Suppressor macrophage (primary cell): Measurements from ENCODE around the gene CDK10.
A peak's percentile ranks its signal among the peaks of the same experiment; 100 is the strongest.

Experiments used
- DNase-seq, 4 experiments: peaks; one replicate each; pipeline ENCODE4 v3.0.0-alpha.2; 2020 to 2022
- total RNA-seq, 17 experiments: gene quantifications; one replicate each; lab custom pipeline; 2026; ENCODE audit warnings: mixed read lengths in 6 of 17, inconsistent platforms in 3 of 17; lab: John Stamatoyannopoulos, UW

Gene CDK10
- total RNA-seq: 6.8 to 45.2 (median 16.8) reads per million in 17 experiments

- DNase-seq: peak; percentile 94 to 98 (median 96)
Measured at GRCh38 chr16:89686520-89687091, at the start of gene CDK10. CDK10 (plus strand) TSS chr16:89686689; CDS start chr16:89686711, 22 bp downstream.

GRCh38 chr16:89637379-89637778, 49.1 kb upstream of the CDK10 start:
- no peak for DNase-seq

DNA sequence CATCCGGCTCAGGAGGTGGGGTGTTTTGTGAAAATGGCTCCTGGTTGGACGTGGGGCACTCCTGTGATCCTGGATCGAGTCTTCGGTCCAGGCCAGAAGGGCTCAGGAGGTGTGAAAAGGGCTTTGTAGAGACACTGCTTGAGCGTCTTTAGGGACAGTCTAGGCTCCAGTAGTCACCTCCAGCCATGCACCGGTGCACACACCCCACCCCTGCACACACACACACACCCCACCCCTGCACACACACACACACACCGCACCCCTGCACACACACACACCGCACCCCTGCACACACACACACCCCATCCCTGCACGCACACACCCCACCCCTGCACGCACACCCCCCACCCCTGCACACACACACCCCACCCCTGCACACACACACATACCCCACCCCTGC, 48.0 kb upstream of the CDK10 start:
- no peak for DNase-seq

GRCh38 chr16:89639385-89639784, 47.1 kb upstream of the CDK10 start:
- no peak for DNase-seq

DNA sequence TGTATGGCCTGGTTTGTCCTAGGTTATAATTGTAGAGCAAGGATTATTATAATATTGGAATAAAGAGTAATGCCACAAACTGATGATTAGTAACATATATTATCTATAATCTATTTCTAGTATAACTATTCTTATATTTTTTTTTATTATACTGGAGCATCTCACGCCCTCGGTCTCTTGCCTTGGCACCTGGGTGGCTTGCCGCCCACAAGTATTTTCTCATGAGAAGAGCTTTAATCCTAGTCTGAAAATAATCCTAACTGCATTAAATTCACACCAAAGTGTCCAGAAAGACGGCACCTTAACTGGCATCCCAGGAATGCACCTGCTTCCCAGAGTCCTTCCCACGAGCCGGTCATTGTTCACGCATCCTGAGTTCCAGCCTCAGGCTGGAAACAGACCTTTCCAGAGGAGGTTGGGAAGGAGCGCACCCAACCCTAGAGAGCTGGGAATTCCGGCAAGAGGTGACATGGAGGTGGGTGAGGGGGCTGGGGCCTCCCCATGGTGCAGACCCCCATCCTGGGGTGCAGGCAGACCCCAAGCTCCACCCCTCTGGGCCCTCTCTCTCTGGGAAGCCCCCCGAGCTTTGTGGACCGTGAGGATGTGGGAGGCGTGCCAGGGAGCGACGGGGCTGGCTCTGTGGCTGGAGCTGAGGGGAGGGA, 44.9 kb upstream of the CDK10 start:
- no peak for DNase-seq

DNA sequence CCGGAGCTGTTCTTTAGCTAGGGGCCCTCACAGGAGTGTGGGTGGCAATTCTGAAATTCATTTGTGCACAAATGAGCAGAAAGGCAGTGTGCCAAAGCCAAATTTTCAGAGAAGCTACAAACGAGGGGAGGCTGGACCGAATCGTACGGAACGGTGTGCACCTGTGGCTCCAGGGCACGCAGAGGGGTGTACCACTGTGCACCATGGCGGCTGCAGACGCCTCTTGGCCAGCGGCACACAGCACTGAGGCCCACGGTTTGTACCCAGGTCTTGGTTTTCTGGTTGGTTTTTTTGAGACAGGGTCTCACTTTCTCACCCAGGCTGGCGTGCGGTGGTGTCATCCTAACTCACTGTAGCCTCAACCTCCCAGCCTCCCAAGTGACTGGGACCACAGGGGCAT, 43.9 kb upstream of the CDK10 start:
- DNase-seq: no peak

GRCh38 chr16:89643769-89644300, 42.7 kb upstream of the CDK10 start:
- no peak for DNase-seq

GRCh38 chr16:89645122-89645521, 41.4 kb upstream of the CDK10 start:
- DNase-seq: no peak

- DNase-seq: no peak
Measured at GRCh38 chr16:89646270-89646669, 40.2 kb upstream of the CDK10 start.

GRCh38 chr16:89646906-89647305, 39.6 kb upstream of the CDK10 start:
- no peak for DNase-seq

DNA sequence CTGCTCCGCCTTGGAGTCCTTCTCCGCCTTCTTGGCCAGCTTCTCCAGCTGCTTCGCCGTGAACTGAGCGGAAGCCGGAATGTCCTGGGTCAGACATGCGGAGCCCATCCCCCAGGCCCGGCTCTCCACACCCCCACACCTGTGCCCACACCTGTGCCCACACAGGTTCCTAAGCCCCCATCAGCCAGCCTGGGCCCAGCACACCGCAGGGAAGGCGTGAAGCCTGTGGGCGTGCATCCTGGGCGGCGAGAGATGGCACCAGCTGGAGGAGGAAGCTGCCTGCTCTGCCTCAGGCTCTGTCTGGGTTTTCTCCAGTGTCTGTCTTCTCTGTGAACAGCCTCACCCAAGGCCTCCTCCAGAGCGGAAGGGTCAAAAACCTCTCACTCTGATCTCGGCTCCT, 34.9 kb upstream of the CDK10 start:
- no peak for DNase-seq

DNA sequence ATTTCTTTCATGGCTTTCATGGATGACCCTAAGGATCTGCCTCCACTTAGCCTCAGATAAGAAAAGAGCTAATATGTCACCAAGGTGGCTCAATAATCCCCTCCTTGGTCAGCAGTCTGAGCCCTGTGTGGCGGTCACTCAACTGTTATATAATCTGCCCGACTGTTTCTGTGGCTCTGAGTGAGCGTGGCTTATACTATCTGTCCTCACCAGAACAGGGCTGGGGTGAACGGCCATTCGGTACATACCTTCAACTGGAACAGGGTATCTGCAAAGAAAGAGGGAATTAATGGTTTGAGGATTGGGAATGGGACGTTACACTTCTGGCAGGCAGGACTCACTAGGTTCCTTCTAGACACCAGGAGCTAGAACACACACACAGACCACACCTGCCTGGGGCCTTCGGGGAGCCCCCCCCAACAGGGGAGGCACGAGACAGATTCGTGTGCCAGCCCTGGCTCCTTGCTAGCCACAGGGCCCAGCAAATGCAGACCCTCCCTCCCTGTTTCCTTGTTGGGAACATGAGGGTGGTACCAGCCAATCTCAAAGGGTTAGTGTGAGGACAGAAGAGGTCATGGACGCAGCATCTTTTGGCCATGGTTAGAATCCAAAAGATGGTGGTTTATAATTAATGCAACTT, 32.7 kb upstream of the CDK10 start:
- no peak for DNase-seq

GRCh38 chr16:89655062-89655643, 31.3 kb upstream of the CDK10 start:
- no peak for DNase-seq

GRCh38 chr16:89656435-89657121, 29.9 kb upstream of the CDK10 start:
- no peak for DNase-seq

DNA sequence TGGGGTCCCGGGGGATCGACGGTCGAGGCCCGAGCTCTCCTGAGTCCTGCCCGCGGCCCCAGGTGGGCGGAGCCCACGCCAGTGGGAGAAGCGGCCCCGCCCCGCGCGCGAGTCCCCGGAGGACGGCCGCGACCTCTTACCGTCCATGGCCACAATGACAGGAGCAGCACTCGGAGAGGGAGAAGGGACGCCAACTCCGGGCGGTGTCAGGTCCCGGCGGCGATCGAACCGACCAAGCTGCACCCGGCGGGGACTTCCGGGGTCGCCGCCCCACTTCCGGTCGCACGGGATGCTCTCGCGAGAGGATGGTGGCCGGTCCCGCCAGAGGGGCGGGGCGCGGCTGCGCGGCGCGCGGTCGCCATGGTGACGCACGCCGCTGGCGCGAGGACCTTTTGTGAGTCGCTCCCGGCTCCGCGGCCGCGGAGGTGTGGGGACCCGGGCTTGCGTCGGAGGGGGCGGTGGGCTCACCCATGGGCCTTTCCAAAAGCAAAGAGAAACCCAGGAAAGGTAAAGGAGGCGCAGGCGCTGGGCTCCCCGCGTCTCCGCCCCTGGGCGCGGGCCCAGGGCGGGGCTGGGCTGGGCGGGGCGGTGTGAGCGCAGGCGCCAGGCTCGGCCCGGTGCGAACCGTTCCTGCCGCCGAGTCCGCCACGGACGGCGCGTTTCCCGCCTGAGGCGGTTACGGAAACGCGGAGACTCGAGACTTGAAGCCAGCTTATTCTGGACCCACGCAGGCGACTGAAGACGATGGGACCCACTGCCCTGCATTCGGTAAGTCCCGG, 28.9 kb upstream of the CDK10 start, which contains the start of the genes CHMP1A and SPATA33:
Gene CHMP1A (minus strand): TSS at position 267 of the 779 bp plus-strand sequence. CDS start 120 bp downstream, at position 147.
Gene SPATA33 (plus strand): TSS at position 395 of the 779 bp plus-strand sequence. CDS start 76 bp downstream, at position 471.
- DNase-seq: peak; percentile 94 to 98 (median 95)

- DNase-seq: peak; percentile 7 to 45 (median 22)
Measured at GRCh38 chr16:89658221-89658879, 28.1 kb upstream of the CDK10 start.

DNA sequence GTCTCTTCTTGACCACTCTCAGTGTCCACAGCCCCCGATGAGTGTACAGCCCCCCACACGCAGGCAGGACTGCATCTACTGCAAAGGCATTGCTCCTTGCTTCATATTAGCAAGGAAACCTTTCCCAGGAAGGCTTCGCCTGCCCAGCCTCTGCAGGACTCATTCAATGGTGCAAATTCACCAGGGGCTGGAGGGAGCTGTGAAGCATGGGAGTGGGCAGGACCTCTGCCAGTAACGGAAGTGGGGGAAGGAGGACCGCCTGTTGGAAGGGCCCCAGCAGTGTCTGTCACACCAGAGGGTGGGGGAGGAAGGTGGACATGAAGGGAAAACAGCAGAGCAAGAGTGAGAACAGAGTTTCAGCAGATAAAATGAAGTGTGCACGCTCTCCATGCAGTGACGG, 26.3 kb upstream of the CDK10 start:
- DNase-seq: no peak

- DNase-seq: no peak
Measured at GRCh38 chr16:89661215-89661614, 25.3 kb upstream of the CDK10 start.

DNA sequence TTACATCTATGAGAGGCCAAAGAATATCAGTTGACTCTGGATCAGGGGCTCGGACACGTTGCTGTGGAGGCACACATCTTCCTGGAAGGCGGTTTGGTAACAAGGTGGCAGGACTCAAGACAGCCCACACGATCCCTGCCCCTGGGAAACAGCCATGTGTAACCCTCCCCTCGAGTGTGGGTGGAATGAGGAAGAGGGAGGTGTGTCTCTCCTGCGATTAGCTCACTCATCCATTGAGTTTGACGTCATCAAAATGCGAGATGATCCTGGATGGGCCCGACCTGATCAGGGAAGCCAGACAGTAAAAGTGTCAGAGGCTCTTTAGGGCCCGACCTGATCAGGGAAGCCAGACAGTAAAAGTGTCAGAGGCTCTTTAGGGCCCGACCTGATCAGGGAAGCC, 22.3 kb upstream of the CDK10 start:
- peak in 1 of 4 experiments; percentile 25 for DNase-seq

DNA sequence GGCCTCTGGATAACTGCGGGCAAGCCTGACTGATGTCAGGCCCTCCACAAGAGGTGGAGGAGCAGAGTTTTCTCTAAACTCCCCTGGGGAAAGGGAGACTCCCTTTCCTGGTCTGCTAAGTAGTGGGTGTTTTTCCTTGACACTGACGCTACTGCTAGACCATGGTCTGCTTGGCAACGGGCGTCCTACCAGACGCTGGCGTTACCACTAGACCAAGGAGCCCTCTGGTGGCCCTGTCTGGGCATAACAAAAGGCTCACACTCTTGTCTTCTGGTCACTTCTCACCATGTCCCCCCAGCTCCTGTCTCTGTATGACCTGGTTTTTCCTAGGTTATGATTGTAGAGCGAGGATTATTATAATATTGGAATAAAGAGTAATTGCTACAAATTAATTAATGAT, 19.5 kb upstream of the CDK10 start:
- peak in 1 of 4 experiments; percentile 44 for DNase-seq

- DNase-seq: no peak
Measured at GRCh38 chr16:89667633-89668032, 18.9 kb upstream of the CDK10 start.
